ENCODE data around the gene KIRREL2. TPM values are rescaled to one million over a fixed set of nuclear protein-coding genes. Genes with fewer than 3 reads are reported as not detected.

The KIRREL2 gene
- total and polyA plus RNA-seq, 9 of the 15 experiments (the other 6 are each of a cell fraction or from before 2014, with no cell fraction given) = 0.01 to 0.12 (median 0.09) TPM; not detected in 4

DNA sequence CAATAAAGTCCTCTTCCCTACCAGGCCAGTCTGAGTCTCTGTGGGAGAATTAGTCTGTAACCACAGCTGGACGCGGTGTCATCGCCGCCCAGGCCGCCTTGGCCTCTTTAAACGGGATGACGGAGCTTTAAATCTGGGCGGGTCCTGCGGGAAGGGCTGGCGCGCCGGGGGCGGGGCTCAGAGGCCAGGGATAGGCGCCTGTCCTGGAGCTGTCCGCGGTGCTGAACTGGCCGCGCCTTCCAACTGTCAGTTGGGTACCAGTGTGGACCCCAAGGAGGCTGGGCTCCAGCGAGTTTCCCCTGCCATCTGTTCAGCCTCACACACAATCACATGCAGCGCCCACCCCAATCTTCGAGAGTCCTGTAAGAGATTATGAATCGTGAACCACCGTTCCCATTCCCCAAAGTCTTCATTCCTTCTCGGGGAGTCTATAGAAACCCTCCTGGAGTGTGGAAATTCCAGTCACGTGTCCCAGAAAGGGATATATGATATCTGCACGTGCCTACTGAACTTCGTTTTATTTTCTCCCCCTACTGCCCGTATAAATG is 23.1 kb downstream of the KIRREL2 start (continued):
- TF ChIP-seq, protein P1, sequence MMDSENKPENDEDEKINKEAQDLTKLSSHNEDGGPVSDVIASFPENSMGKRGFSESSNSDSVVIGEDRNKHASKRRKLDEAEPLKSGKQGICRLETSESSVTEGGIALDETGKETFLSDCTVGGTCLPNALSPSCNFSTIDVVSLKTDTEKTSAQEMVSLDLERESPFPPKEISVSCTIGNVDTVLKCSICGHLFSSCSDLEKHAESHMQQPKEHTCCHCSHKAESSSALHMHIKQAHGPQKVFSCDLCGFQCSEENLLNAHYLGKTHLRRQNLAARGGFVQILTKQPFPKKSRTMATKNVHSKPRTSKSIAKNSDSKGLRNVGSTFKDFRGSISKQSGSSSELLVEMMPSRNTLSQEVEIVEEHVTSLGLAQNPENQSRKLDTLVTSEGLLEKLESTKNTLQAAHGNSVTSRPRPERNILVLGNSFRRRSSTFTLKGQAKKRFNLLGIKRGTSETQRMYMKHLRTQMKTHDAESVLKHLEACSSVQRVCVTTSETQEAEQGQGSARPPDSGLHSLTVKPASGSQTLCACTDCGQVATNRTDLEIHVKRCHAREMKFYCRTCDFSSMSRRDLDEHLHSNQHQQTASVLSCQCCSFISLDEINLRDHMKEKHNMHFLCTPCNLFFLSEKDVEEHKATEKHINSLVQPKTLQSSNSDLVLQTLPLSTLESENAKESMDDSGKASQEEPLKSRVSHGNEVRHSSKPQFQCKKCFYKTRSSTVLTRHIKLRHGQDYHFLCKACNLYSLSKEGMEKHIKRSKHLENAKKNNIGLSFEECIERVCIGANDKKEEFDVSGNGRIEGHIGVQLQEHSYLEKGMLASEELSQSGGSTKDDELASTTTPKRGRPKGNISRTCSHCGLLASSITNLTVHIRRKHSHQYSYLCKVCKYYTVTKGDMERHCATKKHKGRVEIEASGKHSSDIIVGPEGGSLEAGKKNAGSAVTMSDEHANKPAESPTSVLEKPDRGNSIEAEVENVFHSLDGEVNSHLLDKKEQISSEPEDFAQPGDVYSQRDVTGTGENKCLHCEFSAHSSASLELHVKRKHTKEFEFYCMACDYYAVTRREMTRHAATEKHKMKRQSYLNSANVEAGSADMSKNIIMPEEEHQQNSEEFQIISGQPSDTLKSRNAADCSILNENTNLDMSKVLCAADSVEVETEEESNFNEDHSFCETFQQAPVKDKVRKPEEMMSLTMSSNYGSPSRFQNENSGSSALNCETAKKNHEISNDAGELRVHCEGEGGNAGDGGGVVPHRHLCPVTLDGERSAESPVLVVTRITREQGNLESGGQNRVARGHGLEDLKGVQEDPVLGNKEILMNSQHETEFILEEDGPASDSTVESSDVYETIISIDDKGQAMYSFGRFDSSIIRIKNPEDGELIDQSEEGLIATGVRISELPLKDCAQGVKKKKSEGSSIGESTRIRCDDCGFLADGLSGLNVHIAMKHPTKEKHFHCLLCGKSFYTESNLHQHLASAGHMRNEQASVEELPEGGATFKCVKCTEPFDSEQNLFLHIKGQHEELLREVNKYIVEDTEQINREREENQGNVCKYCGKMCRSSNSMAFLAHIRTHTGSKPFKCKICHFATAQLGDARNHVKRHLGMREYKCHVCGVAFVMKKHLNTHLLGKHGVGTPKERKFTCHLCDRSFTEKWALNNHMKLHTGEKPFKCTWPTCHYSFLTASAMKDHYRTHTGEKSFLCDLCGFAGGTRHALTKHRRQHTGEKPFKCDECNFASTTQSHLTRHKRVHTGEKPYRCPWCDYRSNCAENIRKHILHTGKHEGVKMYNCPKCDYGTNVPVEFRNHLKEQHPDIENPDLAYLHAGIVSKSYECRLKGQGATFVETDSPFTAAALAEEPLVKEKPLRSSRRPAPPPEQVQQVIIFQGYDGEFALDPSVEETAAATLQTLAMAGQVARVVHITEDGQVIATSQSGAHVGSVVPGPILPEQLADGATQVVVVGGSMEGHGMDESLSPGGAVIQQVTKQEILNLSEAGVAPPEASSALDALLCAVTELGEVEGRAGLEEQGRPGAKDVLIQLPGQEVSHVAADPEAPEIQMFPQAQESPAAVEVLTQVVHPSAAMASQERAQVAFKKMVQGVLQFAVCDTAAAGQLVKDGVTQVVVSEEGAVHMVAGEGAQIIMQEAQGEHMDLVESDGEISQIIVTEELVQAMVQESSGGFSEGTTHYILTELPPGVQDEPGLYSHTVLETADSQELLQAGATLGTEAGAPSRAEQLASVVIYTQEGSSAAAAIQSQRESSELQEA (IDR thresholded peaks at IDR 0.05; ENCODE audit: low read depth) = no peak
- TF ChIP-seq TBL1XR1 (IDR thresholded peaks at IDR 0.05; ENCODE audit: low read length in 2 of 2) (no peak), RAD51 (IDR thresholded peaks at IDR 0.05; ENCODE audit: borderline replicate concordance, low read depth) (peak; percentile 61), ZNF232 (CRISPR knock-in tag; IDR thresholded peaks at IDR 0.05) (peak; percentile 92), TFAM (CRISPR knock-in tag; conservative IDR thresholded peaks at IDR 0.05) (no peak), CTBP1 (IDR thresholded peaks at IDR 0.05; ENCODE audit: borderline replicate concordance) (peak; percentile 79), ZNF41 (CRISPR knock-in tag; conservative IDR thresholded peaks at IDR 0.05) (no peak), ZNF445 (CRISPR knock-in tag; IDR thresholded peaks at IDR 0.05; ENCODE audit: low read depth) (no peak), IRF9 (tag; IDR thresholded peaks at IDR 0.05) (no peak), ZBTB1 (CRISPR knock-in tag; IDR thresholded peaks at IDR 0.05; ENCODE audit: borderline replicate concordance, low read depth) (no peak; the same call in 1 of the 2 replicates), ATF1 (CRISPR knock-in tag; IDR thresholded peaks at IDR 0.05) (no peak), ATF1 (tag; IDR thresholded peaks at IDR 0.05) (peak; percentile 67), FOS (IDR thresholded peaks at IDR 0.05; ENCODE audit: extremely low read depth, insufficient read length) (no peak), HDAC1 (IDR thresholded peaks at IDR 0.05) (peak in 1 of 2 experiments; percentile 89; a peak in 2 of 4 replicates), CREB1 (IDR thresholded peaks at IDR 0.05) (no peak), CREB1 (CRISPR knock-in tag; IDR thresholded peaks at IDR 0.05) (peak; percentile 70; the same call in 1 of the 2 replicates), JUND (IDR thresholded peaks at IDR 0.05; ENCODE audit: borderline replicate concordance, low read depth, low read length) (peak; percentile 68), JUND (tag; IDR thresholded peaks at IDR 0.05; ENCODE audit: borderline replicate concordance, low read depth, low read length) (peak; percentile 21; the same call in 1 of the 3 replicates)
- TF ChIP-seq, protein P2, sequence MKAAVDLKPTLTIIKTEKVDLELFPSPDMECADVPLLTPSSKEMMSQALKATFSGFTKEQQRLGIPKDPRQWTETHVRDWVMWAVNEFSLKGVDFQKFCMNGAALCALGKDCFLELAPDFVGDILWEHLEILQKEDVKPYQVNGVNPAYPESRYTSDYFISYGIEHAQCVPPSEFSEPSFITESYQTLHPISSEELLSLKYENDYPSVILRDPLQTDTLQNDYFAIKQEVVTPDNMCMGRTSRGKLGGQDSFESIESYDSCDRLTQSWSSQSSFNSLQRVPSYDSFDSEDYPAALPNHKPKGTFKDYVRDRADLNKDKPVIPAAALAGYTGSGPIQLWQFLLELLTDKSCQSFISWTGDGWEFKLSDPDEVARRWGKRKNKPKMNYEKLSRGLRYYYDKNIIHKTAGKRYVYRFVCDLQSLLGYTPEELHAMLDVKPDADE (conservative IDR thresholded peaks at IDR 0.05; ENCODE audit: control insufficient read depth, low read depth, low read length) = peak; percentile 83; the same call in 1 of the 2 replicates
